ENCODE measurements around the gene PCDHGB3.
A peak's percentile ranks its signal among the peaks of the same experiment; 100 is the strongest.
"Not testable (repeated sequence)": the region's sequence is repeated elsewhere in the genome, so short reads cannot be mapped to it uniquely, and the experiment has no call there.

The PCDHGB3 gene

GRCh38 chr5:141387557-141388311, 17.7 kb downstream of the PCDHGB3 start, which contains the start of gene PCDHGB4:
PCDHGB4 (plus strand) TSS chr5:141387698; CDS start chr5:141387885, 187 bp downstream.
- H3K9ac ChIP-seq (ENCODE audit: low read length); H3K4me1 ChIP-seq (ENCODE audit: control insufficient read depth, insufficient read depth, low read length); H3K36me3 ChIP-seq (ENCODE audit: control insufficient read depth, insufficient read depth, low read length); H3K4me3 ChIP-seq (ENCODE audit: low read length): not testable (repeated sequence)
- Histone ChIP-seq H3K9me3 (ENCODE audit: control insufficient read depth, low read length) (peaks cover 23% of the 10 kb centered on the region), H3K27me3 (ENCODE audit: control insufficient read depth, insufficient read depth, low read length) (peaks cover 27% of the 10 kb centered on the region)

GRCh38 chr5:141388661-141389060, 18.6 kb downstream of the PCDHGB3 start:
- no peak overlapping the region for H3K9ac ChIP-seq (ENCODE audit: low read length)
- no peaks in the 10 kb centered on the region for H3K4me1 ChIP-seq (ENCODE audit: control insufficient read depth, insufficient read depth, low read length)
- peaks cover 14% of the 10 kb centered on the region for H3K9me3 ChIP-seq (ENCODE audit: control insufficient read depth, low read length)
- no peaks in the 10 kb centered on the region for H3K36me3 ChIP-seq (ENCODE audit: control insufficient read depth, insufficient read depth, low read length)
- H3K4me3 ChIP-seq (ENCODE audit: low read length) = no peak overlapping the region
- H3K27me3 ChIP-seq (ENCODE audit: control insufficient read depth, insufficient read depth, low read length) = peaks cover 20% of the 10 kb centered on the region

DNA sequence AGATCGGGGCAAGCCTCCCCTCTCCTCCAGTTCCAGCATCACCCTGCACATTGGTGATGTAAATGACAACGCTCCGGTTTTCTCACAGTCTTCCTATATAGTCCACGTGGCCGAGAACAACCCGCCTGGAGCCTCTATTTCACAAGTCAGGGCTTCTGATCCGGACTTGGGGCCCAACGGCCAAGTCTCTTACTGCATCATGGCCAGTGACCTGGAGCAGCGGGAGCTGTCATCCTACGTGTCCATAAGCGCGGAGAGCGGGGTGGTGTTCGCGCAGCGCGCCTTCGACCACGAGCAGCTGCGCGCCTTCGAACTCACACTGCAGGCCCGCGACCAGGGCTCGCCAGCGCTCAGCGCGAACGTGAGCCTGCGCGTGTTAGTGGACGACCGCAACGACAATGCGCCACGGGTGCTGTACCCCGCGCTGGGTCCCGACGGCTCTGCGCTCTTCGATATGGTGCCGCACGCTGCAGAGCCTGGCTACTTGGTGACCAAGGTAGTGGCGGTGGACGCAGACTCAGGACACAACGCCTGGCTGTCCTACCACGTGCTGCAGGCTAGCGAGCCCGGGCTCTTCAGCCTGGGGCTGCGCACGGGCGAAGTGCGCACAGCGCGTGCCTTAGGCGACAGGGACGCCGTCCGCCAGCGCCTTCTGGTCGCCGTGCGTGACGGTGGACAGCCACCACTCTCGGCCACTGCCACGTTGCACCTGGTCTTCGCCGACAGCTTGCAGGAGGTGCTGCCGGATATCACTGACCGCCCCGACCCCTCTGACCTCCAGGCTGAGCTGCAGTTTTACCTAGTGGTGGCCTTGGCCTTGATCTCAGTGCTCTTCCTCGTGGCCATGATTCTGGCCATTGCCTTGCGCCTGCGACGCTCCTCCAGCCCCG, 19.4 kb downstream of the PCDHGB3 start:
- H3K36me3 ChIP-seq (ENCODE audit: control insufficient read depth, insufficient read depth, low read length) = no peaks in the 10 kb centered on the region
- no peaks in the 10 kb centered on the region for H3K4me1 ChIP-seq (ENCODE audit: control insufficient read depth, insufficient read depth, low read length)
- H3K9me3 ChIP-seq (ENCODE audit: control insufficient read depth, low read length) = peaks cover 12% of the 10 kb centered on the region
- no peak overlapping the region for H3K9ac ChIP-seq (ENCODE audit: low read length)
- no peak overlapping the region for H3K4me3 ChIP-seq (ENCODE audit: low read length)
- peaks cover 16% of the 10 kb centered on the region for H3K27me3 ChIP-seq (ENCODE audit: control insufficient read depth, insufficient read depth, low read length)

- no peak within 1 kb of the TSS for H3K9ac ChIP-seq (ENCODE audit: low read length)
- no peaks in the 10 kb centered on the region for H3K36me3 ChIP-seq (ENCODE audit: control insufficient read depth, insufficient read depth, low read length)
- peaks cover 16% of the 10 kb centered on the region for H3K27me3 ChIP-seq (ENCODE audit: control insufficient read depth, insufficient read depth, low read length)
- H3K4me3 ChIP-seq (ENCODE audit: low read length) = no peak within 1 kb of the TSS
- no peaks in the 10 kb centered on the region for H3K4me1 ChIP-seq (ENCODE audit: control insufficient read depth, insufficient read depth, low read length)
- H3K9me3 ChIP-seq (ENCODE audit: control insufficient read depth, low read length) = peaks cover 17% of the 10 kb centered on the region
Observed at GRCh38 chr5:141392429-141393198, 22.6 kb downstream of the PCDHGB3 start, which contains the start of gene PCDHGA8. PCDHGA8 (plus strand) TSS chr5:141392633; CDS start chr5:141392814, 181 bp downstream.

DNA sequence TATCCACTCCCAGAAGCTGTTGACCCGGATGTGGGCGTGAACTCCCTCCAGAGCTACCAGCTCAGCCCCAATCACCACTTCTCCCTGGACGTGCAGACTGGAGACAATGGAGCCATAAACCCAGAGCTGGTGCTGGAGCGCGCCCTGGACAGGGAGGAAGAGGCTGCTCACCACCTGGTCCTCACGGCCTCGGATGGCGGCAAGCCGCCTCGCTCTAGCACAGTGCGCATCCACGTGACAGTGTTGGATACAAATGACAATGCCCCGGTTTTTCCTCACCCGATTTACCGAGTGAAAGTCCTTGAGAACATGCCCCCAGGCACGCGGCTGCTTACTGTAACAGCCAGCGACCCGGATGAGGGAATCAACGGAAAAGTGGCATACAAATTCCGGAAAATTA, 23.2 kb downstream of the PCDHGB3 start:
- H3K36me3 ChIP-seq (ENCODE audit: control insufficient read depth, insufficient read depth, low read length) = no peaks in the 10 kb centered on the region
- peaks cover 15% of the 10 kb centered on the region for H3K9me3 ChIP-seq (ENCODE audit: control insufficient read depth, low read length)
- peaks cover 15% of the 10 kb centered on the region for H3K27me3 ChIP-seq (ENCODE audit: control insufficient read depth, insufficient read depth, low read length)
- H3K4me1 ChIP-seq (ENCODE audit: control insufficient read depth, insufficient read depth, low read length) = no peaks in the 10 kb centered on the region
- no peak overlapping the region for H3K4me3 ChIP-seq (ENCODE audit: low read length)
- no peak overlapping the region for H3K9ac ChIP-seq (ENCODE audit: low read length)

DNA sequence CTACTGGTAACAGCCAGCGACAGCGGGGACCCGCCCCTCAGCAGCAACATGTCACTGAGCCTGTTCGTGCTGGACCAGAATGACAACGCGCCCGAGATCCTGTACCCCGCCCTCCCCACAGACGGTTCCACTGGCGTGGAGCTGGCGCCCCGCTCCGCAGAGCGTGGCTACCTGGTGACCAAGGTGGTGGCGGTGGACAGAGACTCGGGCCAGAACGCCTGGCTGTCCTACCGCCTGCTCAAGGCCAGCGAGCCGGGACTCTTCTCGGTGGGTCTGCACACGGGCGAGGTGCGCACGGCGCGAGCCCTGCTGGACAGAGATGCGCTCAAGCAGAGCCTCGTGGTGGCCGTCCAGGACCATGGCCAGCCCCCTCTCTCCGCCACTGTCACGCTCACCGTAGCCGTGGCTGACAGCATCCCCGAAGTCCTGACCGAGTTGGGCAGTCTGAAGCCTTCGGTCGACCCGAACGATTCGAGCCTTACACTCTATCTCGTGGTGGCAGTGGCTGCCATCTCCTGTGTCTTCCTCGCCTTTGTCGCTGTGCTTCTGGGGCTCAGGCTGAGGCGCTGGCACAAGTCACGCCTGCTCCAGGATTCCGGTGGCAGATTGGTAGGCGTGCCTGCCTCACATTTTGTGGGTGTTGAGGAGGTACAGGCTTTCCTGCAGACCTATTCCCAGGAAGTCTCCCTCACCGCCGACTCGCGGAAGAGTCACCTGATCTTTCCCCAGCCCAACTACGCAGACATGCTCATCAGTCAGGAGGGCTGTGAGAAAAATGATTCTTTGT, 24.6 kb downstream of the PCDHGB3 start:
- Histone ChIP-seq H3K9me3 (ENCODE audit: control insufficient read depth, low read length) (peaks cover 17% of the 10 kb centered on the region), H3K27me3 (ENCODE audit: control insufficient read depth, insufficient read depth, low read length) (peaks cover 11% of the 10 kb centered on the region)

GRCh38 chr5:141397756-141398551, 27.9 kb downstream of the PCDHGB3 start, which contains the start of gene PCDHGB5:
PCDHGB5 (plus strand) TSS chr5:141397947; CDS start chr5:141398128, 181 bp downstream.
- H3K36me3 ChIP-seq (ENCODE audit: control insufficient read depth, insufficient read depth, low read length); H3K4me1 ChIP-seq (ENCODE audit: control insufficient read depth, insufficient read depth, low read length); H3K4me3 ChIP-seq (ENCODE audit: low read length); H3K9ac ChIP-seq (ENCODE audit: low read length): not testable (repeated sequence)
- Histone ChIP-seq H3K27me3 (ENCODE audit: control insufficient read depth, insufficient read depth, low read length) (peaks cover 19% of the 10 kb centered on the region), H3K9me3 (ENCODE audit: control insufficient read depth, low read length) (peaks cover 28% of the 10 kb centered on the region)

More for the DNA sequence above, 24.6 kb downstream of the PCDHGB3 start:
- not testable (repeated sequence) for H3K36me3 ChIP-seq (ENCODE audit: control insufficient read depth, insufficient read depth, low read length); H3K4me3 ChIP-seq (ENCODE audit: low read length); H3K4me1 ChIP-seq (ENCODE audit: control insufficient read depth, insufficient read depth, low read length); H3K9ac ChIP-seq (ENCODE audit: low read length)

DNA sequence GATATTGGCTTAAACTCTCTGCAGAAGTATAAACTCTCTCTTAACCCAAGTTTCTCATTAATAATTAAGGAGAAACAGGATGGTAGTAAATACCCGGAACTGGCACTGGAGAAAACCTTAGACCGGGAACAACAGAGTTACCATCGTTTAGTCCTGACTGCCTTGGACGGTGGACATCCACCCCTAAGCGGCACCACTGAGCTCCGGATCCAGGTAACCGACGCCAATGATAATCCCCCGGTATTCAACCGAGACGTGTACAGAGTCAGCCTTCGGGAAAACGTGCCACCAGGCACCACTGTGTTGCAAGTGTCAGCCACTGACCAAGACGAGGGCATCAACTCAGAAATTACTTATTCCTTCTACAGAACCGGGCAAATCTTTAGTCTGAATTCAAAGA, 28.6 kb downstream of the PCDHGB3 start:
- Histone ChIP-seq H3K4me3 (ENCODE audit: low read length) (no peak overlapping the region), H3K4me1 (ENCODE audit: control insufficient read depth, insufficient read depth, low read length) (no peaks in the 10 kb centered on the region), H3K27me3 (ENCODE audit: control insufficient read depth, insufficient read depth, low read length) (peaks cover 25% of the 10 kb centered on the region), H3K9me3 (ENCODE audit: control insufficient read depth, low read length) (peaks cover 31% of the 10 kb centered on the region), H3K36me3 (ENCODE audit: control insufficient read depth, insufficient read depth, low read length) (no peaks in the 10 kb centered on the region), H3K9ac (ENCODE audit: low read length) (no peak overlapping the region)

GRCh38 chr5:141399555-141400258, 29.7 kb downstream of the PCDHGB3 start:
- H3K36me3 ChIP-seq (ENCODE audit: control insufficient read depth, insufficient read depth, low read length) = no peaks in the 10 kb centered on the region
- peaks cover 39% of the 10 kb centered on the region for H3K9me3 ChIP-seq (ENCODE audit: control insufficient read depth, low read length)
- peaks cover 30% of the 10 kb centered on the region for H3K27me3 ChIP-seq (ENCODE audit: control insufficient read depth, insufficient read depth, low read length)
- H3K4me3 ChIP-seq (ENCODE audit: low read length) = no peak overlapping the region
- no peak overlapping the region for H3K9ac ChIP-seq (ENCODE audit: low read length)
- no peaks in the 10 kb centered on the region for H3K4me1 ChIP-seq (ENCODE audit: control insufficient read depth, insufficient read depth, low read length)

DNA sequence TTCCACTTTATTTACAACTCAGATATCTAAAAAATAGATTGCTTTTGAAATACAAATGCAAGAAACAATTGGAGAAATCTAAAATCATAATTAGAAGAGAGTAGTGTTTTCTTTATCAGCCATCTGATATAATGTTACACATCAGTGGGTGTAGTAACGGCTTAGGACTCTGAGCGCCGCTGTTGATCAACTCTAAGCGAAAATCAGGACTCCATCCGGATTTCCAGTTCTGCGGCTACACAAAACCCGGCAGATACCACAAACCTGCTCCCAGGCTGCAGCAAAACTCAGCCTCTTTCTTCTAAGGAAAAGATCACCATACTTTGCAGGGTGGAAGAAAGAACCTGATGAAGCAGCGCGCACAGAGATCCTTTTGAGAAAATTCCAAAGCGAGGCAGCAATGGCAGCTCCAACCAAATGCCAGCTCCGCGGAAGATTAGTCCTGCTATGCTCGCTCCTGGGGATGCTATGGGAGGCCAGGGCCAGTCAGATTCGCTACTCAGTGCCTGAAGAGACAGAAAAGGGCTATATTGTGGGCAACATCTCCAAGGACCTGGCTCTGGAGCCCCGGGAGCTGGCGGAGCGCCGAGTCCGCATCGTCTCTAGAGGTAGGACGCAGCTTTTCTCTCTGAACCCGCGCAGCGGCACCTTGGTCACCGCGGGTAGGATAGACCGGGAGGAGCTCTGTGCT, 32.7 kb downstream of the PCDHGB3 start, which contains the start of gene PCDHGA9:
Gene PCDHGA9, plus strand, starts transcription at position 226 of the 691 bp plus-strand sequence. Its CDS starts 175 bp downstream, at position 401.
- peaks cover 40% of the 10 kb centered on the region for H3K9me3 ChIP-seq (ENCODE audit: control insufficient read depth, low read length)

More for the DNA sequence above, 32.7 kb downstream of the PCDHGB3 start, which contains the start of gene PCDHGA9:
- Histone ChIP-seq H3K36me3 (ENCODE audit: control insufficient read depth, insufficient read depth, low read length) (no peaks in the 10 kb centered on the region), H3K4me1 (ENCODE audit: control insufficient read depth, insufficient read depth, low read length) (no peaks in the 10 kb centered on the region), H3K9ac (ENCODE audit: low read length) (no peak within 1 kb of the TSS), H3K4me3 (ENCODE audit: low read length) (peak within 1 kb of the TSS; percentile 17), H3K27me3 (ENCODE audit: control insufficient read depth, insufficient read depth, low read length) (peaks cover 31% of the 10 kb centered on the region)

All from mucosa of stomach (tissue), 1 donor.